Activated CD4-positive, alpha-beta memory T cell treated with anti-CD3 and anti-CD28 coated beads, Interleukin-2, amount 10 ng/mL, durations not matched to agents 7 days and 5 days (primary cell): Measurements from ENCODE around the gene PEMT. TPM values are rescaled to one million over a fixed set of nuclear protein-coding genes. Genes with fewer than 3 reads are reported as not detected.

ENCODE experiments used
- CTCF ChIA-PET: fragments of 350-600 bp; sonication (Branson Sonifier 250); formaldehyde crosslinking; loops from one replicate; lab custom pipeline; 2021; ENCODE audit warnings: antibody characterized with exemption, inconsistent platforms; lab: Charles Lee
- POLR2A ChIA-PET: fragments of 350-600 bp; sonication (Branson Sonifier 250); formaldehyde crosslinking; loops from one replicate; lab custom pipeline; 2021; ENCODE audit warnings: antibody characterized with exemption; lab: Charles Lee
- DNase-seq: peaks from one replicate; pipeline ENCODE4 v3.0.0-alpha.2; 2020
- H3K27ac Mint-ChIP-seq: one replicate; pipeline ENCODE4 v1.8.0; 2021; ENCODE audit warnings: mild to moderate bottlenecking, mixed read lengths
- H3K27me3 Mint-ChIP-seq: one replicate; pipeline ENCODE4 v1.8.0; 2021; ENCODE audit warnings: mixed read lengths
- H3K36me3 Mint-ChIP-seq: one replicate; pipeline ENCODE4 v1.8.0; 2021; ENCODE audit warnings: low read depth, mixed read lengths
- H3K4me1 Mint-ChIP-seq: one replicate; pipeline ENCODE4 v1.8.0; 2021; ENCODE audit warnings: mixed read lengths
- H3K4me3 Mint-ChIP-seq: one replicate; pipeline ENCODE4 v1.8.0; 2021; ENCODE audit warnings: mild to moderate bottlenecking, mixed read lengths
- H3K9me3 Mint-ChIP-seq: one replicate; pipeline ENCODE4 v1.8.0; 2021; ENCODE audit warnings: mixed read lengths
- total RNA-seq, 2 experiments: library from RNA; stranded (reverse); gene quantifications; one replicate each; pipeline ENCODE4 v1.2.3, GENCODE V29; 2021

Gene PEMT
- total RNA-seq, 2 experiments from 2014 or later: 17.2 to 22.0 TPM

DNA sequence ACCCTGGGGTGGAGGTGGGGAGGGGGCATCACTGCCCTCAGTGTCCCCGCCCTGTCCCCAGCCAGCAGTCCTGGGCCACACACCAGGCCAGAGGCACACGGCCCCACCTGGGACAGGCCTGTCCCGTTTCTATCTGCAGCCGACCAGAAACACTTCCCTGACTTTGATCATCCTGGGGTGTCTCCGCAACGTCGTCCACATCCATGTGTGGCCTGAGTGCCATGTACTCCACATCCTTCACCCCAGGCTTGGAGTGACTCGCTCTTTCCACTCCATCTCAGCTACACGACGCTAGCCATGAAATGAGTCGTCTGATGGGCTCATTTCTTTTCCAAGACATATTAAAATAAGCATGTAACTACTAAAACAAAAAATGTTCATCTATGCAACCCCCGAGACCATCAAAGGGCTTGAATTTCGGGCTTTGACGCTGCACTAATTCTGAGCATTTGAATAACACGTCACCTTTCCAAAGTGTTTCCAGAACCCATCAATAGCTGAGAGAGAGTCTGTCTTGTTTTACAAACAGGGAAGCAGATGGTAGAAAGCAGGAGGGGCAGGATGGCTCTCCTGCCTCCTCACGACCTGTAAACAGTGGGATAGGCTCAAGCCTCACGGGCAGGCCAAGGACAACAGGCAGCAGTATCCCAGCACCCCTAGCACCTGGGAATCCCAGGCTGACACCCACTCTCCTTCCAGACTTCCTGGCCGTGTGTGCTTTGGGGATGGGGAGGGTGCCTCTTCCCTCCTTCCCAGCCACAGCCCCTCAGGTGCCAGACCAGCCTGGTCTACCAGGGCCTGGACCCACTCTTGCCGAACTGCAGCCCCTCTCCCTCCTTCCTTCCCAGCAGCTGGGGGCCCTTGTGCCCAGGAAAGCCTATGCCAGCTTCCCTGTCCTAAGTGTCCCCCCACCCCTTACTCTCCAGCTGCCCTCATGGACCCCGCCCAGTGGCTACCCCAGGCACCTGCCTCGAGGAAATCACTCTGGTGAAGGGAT lies 75.3 kb downstream of the PEMT start:
- H3K27me3 Mint-ChIP-seq: no peaks in the 10 kb centered on the region
- no peak overlapping the region for H3K4me3 Mint-ChIP-seq
- no peaks in the 10 kb centered on the region for H3K4me1 Mint-ChIP-seq
- ChIA-PET POLR2A (no interaction called here), CTCF (no interaction called here)
- H3K27ac Mint-ChIP-seq: no peak overlapping the region
- no peak for DNase-seq
- H3K9me3 Mint-ChIP-seq: no peaks in the 10 kb centered on the region
- no peaks in the 10 kb centered on the region for H3K36me3 Mint-ChIP-seq

GRCh38 chr17:17514993-17515933 lies 76.2 kb downstream of the PEMT start:
- Mint-ChIP-seq H3K27me3 (no peaks in the 10 kb centered on the region), H3K36me3 (no peaks in the 10 kb centered on the region), H3K4me3 (no peak overlapping the region), H3K9me3 (no peaks in the 10 kb centered on the region), H3K4me1 (peaks cover 7% of the 10 kb centered on the region), H3K27ac (no peak overlapping the region)
- no peak for DNase-seq
- POLR2A ChIA-PET: no interaction called here
- CTCF ChIA-PET: interaction anchor here (0.6 kb wide), 1 partner anchor 128 kb away, joined by 4 read pairs; no protein-coding TSS in a partner anchor

DNA sequence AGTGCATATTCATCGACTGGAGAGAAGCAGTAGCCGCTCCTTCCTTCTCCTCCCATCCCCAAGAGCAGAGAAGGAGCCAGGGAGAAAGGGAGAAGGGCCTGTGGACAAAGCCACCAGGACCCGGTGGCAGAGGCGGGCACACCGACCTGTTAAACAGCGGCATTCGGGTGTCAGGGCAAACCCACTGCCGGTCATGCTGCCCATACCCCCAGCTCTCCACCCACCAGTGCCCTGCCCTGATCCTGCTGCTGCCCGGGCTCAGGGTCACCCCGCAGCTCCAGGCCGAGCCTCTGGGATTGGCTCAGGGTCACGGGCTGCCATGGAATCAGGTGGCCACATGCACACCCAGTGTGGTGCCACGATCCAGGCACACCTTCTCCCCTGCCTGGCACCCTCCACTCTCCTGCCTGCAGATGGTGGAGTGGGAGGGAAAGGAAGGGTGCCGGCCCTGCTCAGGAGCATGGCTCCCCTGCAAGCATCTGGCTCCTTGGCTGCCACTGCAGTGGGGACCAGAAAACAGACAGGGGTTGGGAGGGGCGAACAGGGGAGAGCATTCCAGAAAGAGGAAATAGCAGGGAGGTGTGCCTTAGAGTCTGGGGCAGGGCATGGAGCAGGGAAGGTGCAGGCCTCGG lies 77.0 kb downstream of the PEMT start:
- no peaks in the 10 kb centered on the region for H3K36me3 Mint-ChIP-seq
- H3K27me3 Mint-ChIP-seq: no peaks in the 10 kb centered on the region
- no peak for DNase-seq
- POLR2A ChIA-PET: no interaction called here
- no peaks in the 10 kb centered on the region for H3K9me3 Mint-ChIP-seq
- peaks cover 9% of the 10 kb centered on the region for H3K4me1 Mint-ChIP-seq
- CTCF ChIA-PET: interaction anchor here (0.6 to 1.3 kb wide), 2 partner anchors 17 to 128 kb away, joined by 3 to 4 read pairs; no protein-coding TSS in a partner anchor
- no peak overlapping the region for H3K27ac Mint-ChIP-seq
- H3K4me3 Mint-ChIP-seq: no peak overlapping the region

DNA sequence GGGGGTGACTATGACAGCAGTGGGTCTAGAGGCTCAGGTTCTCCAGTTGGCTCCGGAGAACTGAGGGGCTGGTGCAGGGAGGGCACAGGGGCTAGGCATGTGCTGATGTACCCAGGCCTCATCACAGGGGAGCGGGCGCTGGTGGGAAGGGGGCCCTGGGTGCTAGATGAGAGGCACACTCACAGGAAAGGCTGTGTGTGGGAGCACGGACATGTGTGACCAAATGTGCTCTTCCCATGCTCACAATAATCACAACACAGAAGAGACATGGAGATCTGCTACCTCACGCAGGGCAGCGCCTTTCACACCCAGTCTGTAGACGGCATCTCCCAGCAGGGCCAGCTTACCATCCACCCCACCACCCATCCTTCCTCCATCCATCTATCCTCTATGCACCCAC lies 77.9 kb downstream of the PEMT start:
- POLR2A ChIA-PET: no interaction called here

DNA sequence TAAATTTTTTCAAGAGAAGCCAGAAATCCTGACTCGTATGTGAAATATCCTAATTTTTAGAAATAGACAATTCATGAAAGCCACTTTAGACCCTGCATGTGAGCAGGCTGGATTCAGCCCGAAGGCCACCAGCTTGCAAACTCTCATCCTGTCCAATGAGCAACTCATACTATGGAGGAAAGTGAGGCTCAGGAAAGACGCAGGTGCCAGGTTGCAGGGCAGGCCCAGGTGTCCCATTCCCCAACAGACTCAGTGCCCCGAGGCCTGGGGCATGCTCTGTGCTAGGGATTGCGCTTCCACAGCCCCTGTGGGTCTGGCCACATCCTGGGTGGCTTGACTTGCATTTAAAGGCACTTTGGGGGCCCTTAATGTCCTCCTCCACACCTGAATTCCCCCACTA lies 78.6 kb downstream of the PEMT start:
- H3K36me3 Mint-ChIP-seq: no peaks in the 10 kb centered on the region
- POLR2A ChIA-PET: interaction anchor here (0.6 kb wide), 1 partner anchor 659 kb away, joined by 3 read pairs; no protein-coding TSS in a partner anchor
- no peak overlapping the region for H3K27ac Mint-ChIP-seq
- H3K4me1 Mint-ChIP-seq: peaks cover 9% of the 10 kb centered on the region
- CTCF ChIA-PET: no interaction called here
- no peak for DNase-seq
- no peak overlapping the region for H3K4me3 Mint-ChIP-seq
- H3K9me3 Mint-ChIP-seq: no peaks in the 10 kb centered on the region
- no peaks in the 10 kb centered on the region for H3K27me3 Mint-ChIP-seq

More for the DNA sequence above, 77.9 kb downstream of the PEMT start:
- no peaks in the 10 kb centered on the region for H3K9me3 Mint-ChIP-seq
- DNase-seq: no peak
- peaks cover 9% of the 10 kb centered on the region for H3K4me1 Mint-ChIP-seq
- H3K27me3 Mint-ChIP-seq: no peaks in the 10 kb centered on the region
- CTCF ChIA-PET: interaction anchor here (1.3 kb wide), 1 partner anchor 17 kb away, joined by 3 read pairs; no protein-coding TSS in a partner anchor
- no peak overlapping the region for H3K4me3 Mint-ChIP-seq
- no peak overlapping the region for H3K27ac Mint-ChIP-seq
- no peaks in the 10 kb centered on the region for H3K36me3 Mint-ChIP-seq

- H3K36me3 Mint-ChIP-seq: no peaks in the 10 kb centered on the region
- H3K27me3 Mint-ChIP-seq: no peaks in the 10 kb centered on the region
- no peak for DNase-seq
- no peak overlapping the region for H3K27ac Mint-ChIP-seq
- POLR2A ChIA-PET: no interaction called here
- H3K4me1 Mint-ChIP-seq: peaks cover 9% of the 10 kb centered on the region
- no peak overlapping the region for H3K4me3 Mint-ChIP-seq
- no peaks in the 10 kb centered on the region for H3K9me3 Mint-ChIP-seq
- CTCF ChIA-PET: interaction anchor here (1.2 kb wide), 1 partner anchor 15 kb away, joined by 5 read pairs; no protein-coding TSS in a partner anchor
These were observed 79.3 kb downstream of the PEMT start for GRCh38 chr17:17511881-17512858.

DNA sequence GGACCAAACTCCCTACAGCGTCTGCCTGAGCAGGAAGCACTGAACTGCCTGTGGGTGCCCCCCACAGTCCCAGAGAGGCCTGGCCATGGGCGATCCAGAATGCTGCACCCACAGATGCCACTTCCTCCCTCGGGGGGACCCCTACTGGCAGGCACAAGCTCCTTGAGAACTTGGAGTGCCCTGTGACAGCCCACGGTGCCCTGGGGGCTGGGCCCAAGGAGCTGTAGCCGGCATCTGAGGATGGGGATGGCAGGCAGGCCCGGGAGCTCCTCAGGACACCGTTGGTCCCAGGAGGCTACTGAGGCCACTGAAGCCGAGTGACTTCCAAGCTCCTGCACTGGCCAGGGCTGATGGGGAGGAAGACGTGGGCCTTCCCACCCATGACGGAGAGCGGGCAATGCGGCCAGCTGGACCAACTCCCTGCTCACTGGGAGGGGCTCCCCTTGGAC lies 80.2 kb downstream of the PEMT start:
- CTCF ChIA-PET: interaction anchor here (1.2 kb wide), 1 partner anchor 15 kb away, joined by 5 read pairs; no protein-coding TSS in a partner anchor
- H3K4me3 Mint-ChIP-seq: no peak overlapping the region
- no peak for DNase-seq
- H3K36me3 Mint-ChIP-seq: no peaks in the 10 kb centered on the region
- H3K4me1 Mint-ChIP-seq: peaks cover 9% of the 10 kb centered on the region
- no peak overlapping the region for H3K27ac Mint-ChIP-seq
- H3K27me3 Mint-ChIP-seq: no peaks in the 10 kb centered on the region
- no peaks in the 10 kb centered on the region for H3K9me3 Mint-ChIP-seq
- POLR2A ChIA-PET: no interaction called here

DNA sequence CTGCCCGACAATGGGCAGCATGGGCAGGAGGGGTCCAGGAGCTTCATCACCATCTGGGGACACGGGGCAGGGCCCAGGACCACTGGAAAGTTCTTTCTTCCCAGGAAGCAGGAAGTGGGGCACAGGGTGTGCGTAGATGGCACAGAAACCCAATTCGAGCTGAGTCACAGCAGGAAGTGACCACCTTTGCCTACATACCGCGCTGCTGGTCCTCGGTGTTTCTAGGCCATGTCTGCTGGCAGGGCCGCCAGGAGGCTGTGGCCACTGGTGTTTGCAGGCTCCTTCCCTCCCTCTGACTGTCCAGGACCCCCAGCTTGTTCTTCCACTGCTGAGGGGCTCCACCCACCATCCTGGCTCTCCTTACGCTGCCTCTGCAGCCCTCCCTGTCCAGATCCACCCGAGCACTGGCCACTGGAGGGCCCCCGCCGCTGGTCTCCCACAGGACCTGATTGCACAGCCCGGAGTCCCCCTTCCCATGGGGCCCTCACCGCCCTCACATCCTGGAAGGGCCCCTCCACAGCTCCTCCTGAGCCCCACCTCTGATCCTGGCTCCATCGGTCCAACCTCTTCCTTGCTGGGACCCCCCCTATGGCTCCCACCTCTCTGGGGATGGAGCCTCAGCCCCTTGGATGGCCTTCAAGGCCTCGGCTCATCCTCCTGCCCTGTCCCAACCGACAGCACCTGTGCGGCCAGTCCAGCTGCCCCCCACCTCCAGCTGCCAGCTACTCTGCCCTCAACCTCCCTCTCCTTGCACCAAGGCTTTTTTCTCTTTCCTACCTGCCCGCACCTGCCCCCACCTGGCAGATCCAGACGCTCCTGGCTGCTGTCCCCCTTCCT lies 80.8 kb downstream of the PEMT start:
- CTCF ChIA-PET: interaction anchor here (0.5 to 1.2 kb wide), 5 partner anchors 10 to 131 kb away, joined by 3 to 9 read pairs (median 4); partner anchors contain the start of gene RASD1
- H3K27ac Mint-ChIP-seq: no peak overlapping the region
- H3K9me3 Mint-ChIP-seq: no peaks in the 10 kb centered on the region

GRCh38 chr17:17509601-17510425 lies 81.7 kb downstream of the PEMT start:
- Mint-ChIP-seq H3K4me3 (no peak overlapping the region), H3K36me3 (no peaks in the 10 kb centered on the region), H3K9me3 (no peaks in the 10 kb centered on the region), H3K27me3 (no peaks in the 10 kb centered on the region), H3K4me1 (peaks cover 9% of the 10 kb centered on the region), H3K27ac (no peak overlapping the region)
- ChIA-PET POLR2A (interaction anchor here (0.8 kb wide), 1 partner anchor 13 kb away, joined by 3 read pairs; no protein-coding TSS in a partner anchor), CTCF (interaction anchor here (0.8 to 1.1 kb wide), 3 partner anchors 9 to 13 kb away, joined by 3 to 9 read pairs (median 3); partner anchors contain the start of gene RASD1)
- DNase-seq: no peak

More for the DNA sequence above, 80.8 kb downstream of the PEMT start:
- no peaks in the 10 kb centered on the region for H3K27me3 Mint-ChIP-seq
- H3K4me1 Mint-ChIP-seq: peaks cover 9% of the 10 kb centered on the region
- no peak for DNase-seq
- H3K4me3 Mint-ChIP-seq: no peak overlapping the region
- no peaks in the 10 kb centered on the region for H3K36me3 Mint-ChIP-seq
- POLR2A ChIA-PET: interaction anchor here (0.8 kb wide), 1 partner anchor 14 kb away, joined by 3 read pairs; no protein-coding TSS in a partner anchor
